ENCODE results near the gene CAMK2A. TPM values are rescaled to one million over a fixed set of nuclear protein-coding genes. Genes with fewer than 3 reads are reported as not detected.

The CAMK2A gene
- total RNA-seq = 1 to 10 TPM in 1 of 4 donors, not detected in 3; 1.2 TPM

GRCh38 chr5:150289551-150290390 is at the start of gene CAMK2A:
CAMK2A (minus strand) TSS chr5:150289773; CDS start chr5:150289625, 148 bp downstream.
- peak in 1 of 3 donors; percentile 39 for DNase-seq
- Histone ChIP-seq H3K4me3 (no peak within 1 kb of the TSS), H3K4me1 (peaks cover 0 to 2% (median 0%) of the 10 kb centered on the region in 4 donors), H3K27ac (no peak within 1 kb of the TSS), H3K9me3 (no peaks in the 10 kb centered on the region), H3K36me3 (no peaks in the 10 kb centered on the region), H3K27me3 (no peaks in the 10 kb centered on the region)
- TF ChIP-seq CTCF (IDR thresholded peaks at IDR 0.05) (no peak), POLR2A (IDR thresholded peaks at IDR 0.05) (no peak)

GRCh38 chr5:150339165-150339564 is 49.6 kb upstream of the CAMK2A start:
- Histone ChIP-seq H3K4me3 (no peak overlapping the region), H3K4me1 (no peaks in the 10 kb centered on the region), H3K36me3 (no peaks in the 10 kb centered on the region), H3K9me3 (no peaks in the 10 kb centered on the region), H3K27ac (no peak overlapping the region), H3K27me3 (no peaks in the 10 kb centered on the region)
- no peak for TF ChIP-seq POLR2A (IDR thresholded peaks at IDR 0.05)
- no peak for TF ChIP-seq CTCF (IDR thresholded peaks at IDR 0.05)
- no peak for DNase-seq

- H3K36me3 ChIP-seq = no peaks in the 10 kb centered on the region
- H3K27me3 ChIP-seq = no peaks in the 10 kb centered on the region
- H3K4me1 ChIP-seq = no peaks in the 10 kb centered on the region
These were observed 49.0 kb upstream of the CAMK2A start for GRCh38 chr5:150338546-150338945.

GRCh38 chr5:150335778-150336177 is 46.2 kb upstream of the CAMK2A start:
- H3K27me3 ChIP-seq = no peaks in the 10 kb centered on the region
- H3K4me3 ChIP-seq = no peak overlapping the region
- H3K9me3 ChIP-seq = no peaks in the 10 kb centered on the region
- no peak overlapping the region for H3K27ac ChIP-seq
- no peaks in the 10 kb centered on the region for H3K4me1 ChIP-seq
- TF ChIP-seq POLR2A (IDR thresholded peaks at IDR 0.05) (no peak), CTCF (IDR thresholded peaks at IDR 0.05) (no peak)
- H3K36me3 ChIP-seq = no peaks in the 10 kb centered on the region
- no peak for DNase-seq

More at GRCh38 chr5:150338546-150338945, 49.0 kb upstream of the CAMK2A start:
- Histone ChIP-seq H3K9me3 (no peaks in the 10 kb centered on the region), H3K27ac (no peak overlapping the region), H3K4me3 (no peak overlapping the region)
- TF ChIP-seq CTCF (IDR thresholded peaks at IDR 0.05) (no peak), POLR2A (IDR thresholded peaks at IDR 0.05) (no peak)
- DNase-seq = no peak

GRCh38 chr5:150333400-150333799 is 43.8 kb upstream of the CAMK2A start:
- TF ChIP-seq CTCF (IDR thresholded peaks at IDR 0.05) (no peak), POLR2A (IDR thresholded peaks at IDR 0.05) (no peak)
- Histone ChIP-seq H3K4me3 (no peak overlapping the region), H3K27me3 (no peaks in the 10 kb centered on the region), H3K36me3 (no peaks in the 10 kb centered on the region), H3K27ac (no peak overlapping the region), H3K4me1 (no peaks in the 10 kb centered on the region), H3K9me3 (no peaks in the 10 kb centered on the region)
- no peak for DNase-seq

Data from Peyer's patch (tissue), 4 donors.